Hindlimb muscle (tissue), 1 donor: ENCODE data around the gene HLA-DRA. TPM values are rescaled to one million over a fixed set of nuclear protein-coding genes. Genes with fewer than 3 reads are reported as not detected.

Source experiments
- DNase-seq: peaks from one replicate; pipeline ENCODE4 v3.0.0-alpha.2; 2013
- polyA plus RNA-seq: library from polyadenylated mRNA; unstranded; fragments of 120-200 nt; gene quantifications from one replicate; pipeline ENCODE4 v1.2.1, GENCODE V29; 2013; ENCODE audit not compliant: insufficient read length

The HLA-DRA gene
- polyA plus RNA-seq, 1 donor, result 57.8 TPM

- DNase-seq, result no peak
Measured at GRCh38 chr6:32475392-32476206, 35.9 kb downstream of the HLA-DRA start.

GRCh38 chr6:32483968-32484613 lies 44.4 kb downstream of the HLA-DRA start:
- DNase-seq, result no peak

GRCh38 chr6:32484614-32484998 lies 44.9 kb downstream of the HLA-DRA start:
- DNase-seq, result no peak

GRCh38 chr6:32488083-32488482 lies 48.4 kb downstream of the HLA-DRA start:
- no peak for DNase-seq

- no peak for DNase-seq
Measured at GRCh38 chr6:32491700-32492099, 52.0 kb downstream of the HLA-DRA start.

DNA sequence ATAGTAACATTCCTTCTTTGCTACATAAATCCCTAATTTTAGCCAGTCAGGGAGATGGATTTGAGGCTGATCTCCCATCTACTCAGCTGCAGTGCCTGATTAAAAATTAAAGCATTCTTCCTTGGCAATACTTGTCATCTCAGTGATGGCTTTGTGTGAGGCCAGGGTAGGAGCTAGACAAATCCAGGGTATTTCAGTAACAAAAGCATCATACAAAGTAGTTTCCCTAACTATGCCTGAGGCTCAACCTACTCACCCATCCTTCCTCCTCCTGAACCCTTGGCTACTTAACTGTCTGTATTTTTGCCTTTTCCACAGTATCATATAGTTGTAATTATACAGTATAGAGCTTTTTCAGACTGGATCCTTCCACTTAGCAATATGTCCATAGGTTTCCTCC lies 52.7 kb downstream of the HLA-DRA start:
- DNase-seq, result no peak

Other genes with a start within 250 kb of the HLA-DRA start
- gene PBX2, start 249.7 kb upstream of the HLA-DRA start, polyA plus RNA-seq, result 109 TPM
- gene GPSM3, start 247.2 kb upstream of the HLA-DRA start, polyA plus RNA-seq, result 9.9 TPM
- gene NOTCH4, start 215.8 kb upstream of the HLA-DRA start, polyA plus RNA-seq, result 25.1 TPM
- not detected for gene TSBP1, start 68.0 kb upstream of the HLA-DRA start, polyA plus RNA-seq
- 0.28 TPM for gene BTNL2, start 32.7 kb upstream of the HLA-DRA start, polyA plus RNA-seq
- gene HLA-DRB5, start 90.4 kb downstream of the HLA-DRA start, polyA plus RNA-seq, result 9.5 TPM
- gene HLA-DRB1, start 150.0 kb downstream of the HLA-DRA start, polyA plus RNA-seq, result 20.5 TPM
- gene HLA-DQA1, start 197.5 kb downstream of the HLA-DRA start, polyA plus RNA-seq, result 9.5 TPM
- gene HLA-DQB1, start 226.8 kb downstream of the HLA-DRA start, polyA plus RNA-seq, result 9.4 TPM